Peyer's patch (tissue), 4 donors: Measurements from ENCODE around the gene TUBD1.

Source experiments
- CTCF ChIP-seq, 6 experiments: fragments of 450-650 bp in 4 of 6; fragments of 200-600 bp in 2 of 6; sonication (generic) in 1 of 6; IDR thresholded peaks; one replicate each; pipeline ENCODE4 v1.5.1; 2017 to 2019; ENCODE audit warnings: antibody characterized with exemption in 6 of 6, mild to moderate bottlenecking in 3 of 6, moderate library complexity in 1 of 6
- POLR2A ChIP-seq, 2 donors: fragments of 450-650 bp; IDR thresholded peaks; one replicate each; pipeline ENCODE4 v1.5.1; 2017; ENCODE audit warnings: antibody characterized with exemption in 2 of 2, mild to moderate bottlenecking in 2 of 2, moderate library complexity in 2 of 2

GRCh38 chr17:59897090-59897489 is 4.3 kb upstream of the TUBD1 start:
- no peak for TF ChIP-seq CTCF (IDR thresholded peaks at IDR 0.05)
- no peak for TF ChIP-seq POLR2A (IDR thresholded peaks at IDR 0.05)
